Ascending aorta (tissue), 2 donors: ENCODE data around the gene ONECUT3. TPM values are rescaled to one million over a fixed set of nuclear protein-coding genes. Genes with fewer than 3 reads are reported as not detected.

Experiments
- DNase-seq, 2 donors: peaks; one replicate each; pipeline ENCODE4 v3.0.0-alpha.2; 2019; ENCODE audit warnings: low spot score in 2 of 2
- H3K27ac ChIP-seq, 2 donors: fragments of 200-600 bp; sonication (generic); one replicate each; pipeline ENCODE4 v1.5.1; 2016 to 2017; ENCODE audit warnings: mild to moderate bottlenecking in 1 of 2
- H3K27me3 ChIP-seq: fragments of 200-600 bp; sonication (generic); one replicate; pipeline ENCODE4 v1.5.1; 2017
- H3K36me3 ChIP-seq, 2 donors: fragments of 200-600 bp; sonication (generic); one replicate each; pipeline ENCODE4 v1.5.1; 2016
- H3K4me1 ChIP-seq, 2 donors: fragments of 200-600 bp; sonication (generic); one replicate each; pipeline ENCODE4 v1.5.1; 2016 to 2017; ENCODE audit warnings: mild to moderate bottlenecking in 1 of 2
- H3K4me3 ChIP-seq, 2 donors: fragments of 200-600 bp; sonication (generic); one replicate each; pipeline ENCODE4 v1.5.1; 2016 to 2017; ENCODE audit warnings: mild to moderate bottlenecking in 1 of 2
- H3K9me3 ChIP-seq, 2 donors: fragments of 200-600 bp; sonication (generic); one replicate each; pipeline ENCODE4 v1.5.1; 2016
- CTCF ChIP-seq, 3 experiments: fragments of 200-600 bp in 2 of 3; fragments of 450-650 bp in 1 of 3; sonication (generic) in 2 of 3; IDR thresholded peaks; one replicate each; pipeline ENCODE4 v1.5.1; 2016 to 2019; ENCODE audit warnings: antibody characterized with exemption in 3 of 3, mild to moderate bottlenecking in 1 of 3, moderate library complexity in 1 of 3
- intact Hi-C: fragments of 100-400 bp; cut with DNase I; formaldehyde crosslinking; loops from one replicate; pipeline ENCODE4 v1.15.1; 2023
- total RNA-seq: library from RNA; depleted of rRNA; stranded (reverse); fragments of >200 nt; gene quantifications from one replicate; pipeline ENCODE4 v1.1.0, GENCODE V29; 2016

ONECUT3 gene
- total RNA-seq, 1 donor from 2014 or later: not detected

- H3K4me3 ChIP-seq: no peak overlapping the region
- no peak for TF ChIP-seq CTCF (IDR thresholded peaks at IDR 0.05)
- peaks cover 60 to 61% of the 10 kb centered on the region in 2 donors for H3K36me3 ChIP-seq
- no peak for DNase-seq
- peaks cover 4 to 13% of the 10 kb centered on the region in 2 donors for H3K4me1 ChIP-seq
- H3K27me3 ChIP-seq: no peaks in the 10 kb centered on the region
- H3K27ac ChIP-seq: no peak overlapping the region
- no peaks in the 10 kb centered on the region for H3K9me3 ChIP-seq
- intact Hi-C loops: no loop called here
Observed at GRCh38 chr19:1815605-1816529, 62.6 kb downstream of the ONECUT3 start.

GRCh38 chr19:1816530-1817298 is 63.4 kb downstream of the ONECUT3 start:
- Histone ChIP-seq H3K27me3 (no peaks in the 10 kb centered on the region), H3K36me3 (peaks cover 68% of the 10 kb centered on the region in 2 donors), H3K9me3 (no peaks in the 10 kb centered on the region), H3K4me1 (peaks cover 3 to 10% of the 10 kb centered on the region in 2 donors), H3K27ac (no peak overlapping the region), H3K4me3 (no peak overlapping the region)
- TF ChIP-seq CTCF (IDR thresholded peaks at IDR 0.05): no peak
- DNase-seq: no peak
- intact Hi-C loops: no loop called here

- H3K27me3 ChIP-seq: no peaks in the 10 kb centered on the region
- no peaks in the 10 kb centered on the region for H3K9me3 ChIP-seq
- H3K27ac ChIP-seq: no peak overlapping the region
- no peak overlapping the region for H3K4me3 ChIP-seq
- peaks cover 0 to 5% of the 10 kb centered on the region in 2 donors for H3K4me1 ChIP-seq
- no peak for DNase-seq
- H3K36me3 ChIP-seq: peaks cover 78% of the 10 kb centered on the region in 2 donors
- intact Hi-C loops: no loop called here
- TF ChIP-seq CTCF (IDR thresholded peaks at IDR 0.05): no peak
Observed at GRCh38 chr19:1817553-1818179, 64.4 kb downstream of the ONECUT3 start.

- TF ChIP-seq CTCF (IDR thresholded peaks at IDR 0.05): no peak
- intact Hi-C loops: no loop called here
- peaks cover 88% of the 10 kb centered on the region in 2 donors for H3K36me3 ChIP-seq
Observed at GRCh38 chr19:1818549-1819195, 65.4 kb downstream of the ONECUT3 start.

More at GRCh38 chr19:1818549-1819195, 65.4 kb downstream of the ONECUT3 start:
- no peaks in the 10 kb centered on the region for H3K9me3 ChIP-seq
- H3K27ac ChIP-seq: no peak overlapping the region
- H3K27me3 ChIP-seq: no peaks in the 10 kb centered on the region
- no peaks in the 10 kb centered on the region for H3K4me1 ChIP-seq
- no peak overlapping the region for H3K4me3 ChIP-seq
- no peak for DNase-seq
